ENCODE measurements around the gene KLRF2. TPM values are rescaled to one million over a fixed set of nuclear protein-coding genes. Genes with fewer than 3 reads are reported as not detected.
"Not testable (repeated sequence)": the region's sequence is repeated elsewhere in the genome, so short reads cannot be mapped to it uniquely, and the experiment has no call there.

KLRF2 gene
- total RNA-seq, 1 donor from 2014 or later = not detected

DNA sequence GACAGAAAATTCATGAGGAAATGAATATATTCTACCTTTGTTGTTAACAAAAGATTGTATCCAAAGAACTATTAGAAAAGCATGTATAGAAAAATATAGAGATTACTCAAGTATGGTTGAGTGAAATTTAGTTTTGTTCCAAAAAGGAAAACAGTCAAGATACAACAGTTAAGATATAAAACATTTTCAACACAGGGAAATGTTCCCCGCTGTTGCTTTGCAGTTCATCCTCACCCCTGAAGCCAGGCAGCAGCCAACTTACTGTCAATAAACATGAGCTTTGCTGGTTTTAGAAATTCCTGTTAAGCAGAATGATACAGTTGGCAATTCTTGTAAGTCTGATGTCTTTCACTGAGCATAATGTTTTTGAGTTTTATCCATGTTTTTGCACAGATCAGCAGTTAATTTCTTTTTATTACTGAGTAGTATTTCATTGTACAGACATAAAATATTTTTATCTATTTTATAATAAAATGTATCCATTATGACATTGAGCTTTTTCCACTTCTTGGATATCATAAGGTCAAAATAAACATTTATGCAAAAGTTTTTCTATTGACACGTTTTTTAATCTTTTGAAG is 10.9 kb upstream of the KLRF2 start:
- Histone ChIP-seq H3K9me3 (no peaks in the 10 kb centered on the region), H3K4me3 (peak overlapping the region; percentile 44 to 50), H3K4me1 (peaks cover 31% of the 10 kb centered on the region), H3K27me3 (no peaks in the 10 kb centered on the region), H3K27ac (peak overlapping the region; percentile 94), H3K36me3 (no peaks in the 10 kb centered on the region)
- TF ChIP-seq POLR2AphosphoS5 (IDR thresholded peaks at IDR 0.05; ENCODE audit: insufficient read depth in 1 of 2, low read depth in 1 of 2) (peak in 1 of 2 donors; percentile 13), POLR2A (IDR thresholded peaks at IDR 0.05) (no peak)
- DNase-seq (ENCODE audit: extremely low spot score in 2 of 2) = no peak
- intact Hi-C loops (cut with DNase I) = no loop called here

DNA sequence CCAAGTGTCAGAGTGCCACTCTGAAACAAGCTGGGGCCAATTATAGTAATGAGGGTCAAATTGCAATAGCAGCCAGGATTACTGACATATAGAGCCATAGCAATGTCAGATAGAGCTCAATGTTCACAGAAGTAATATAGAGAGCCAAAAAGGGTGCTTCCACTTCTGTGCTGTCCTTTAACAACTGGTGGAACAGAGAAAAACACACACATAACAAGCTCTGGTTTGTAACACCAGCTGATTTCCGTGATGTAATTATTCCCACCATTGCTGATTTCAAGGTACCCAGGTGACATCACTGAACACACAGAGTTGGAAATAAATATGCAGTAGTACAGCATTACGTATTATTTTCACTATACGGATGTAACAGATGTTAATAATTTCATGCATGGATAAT is 9.1 kb upstream of the KLRF2 start:
- no peaks in the 10 kb centered on the region for H3K9me3 ChIP-seq
- intact Hi-C loops (cut with DNase I) = no loop called here
- peaks cover 31% of the 10 kb centered on the region for H3K4me1 ChIP-seq
- no peak overlapping the region for H3K4me3 ChIP-seq
- TF ChIP-seq POLR2AphosphoS5 (IDR thresholded peaks at IDR 0.05; ENCODE audit: insufficient read depth in 1 of 2, low read depth in 1 of 2) = no peak
- no peaks in the 10 kb centered on the region for H3K36me3 ChIP-seq
- DNase-seq (ENCODE audit: extremely low spot score in 2 of 2) = no peak
- no peak overlapping the region for H3K27ac ChIP-seq
- H3K27me3 ChIP-seq = no peaks in the 10 kb centered on the region

DNA sequence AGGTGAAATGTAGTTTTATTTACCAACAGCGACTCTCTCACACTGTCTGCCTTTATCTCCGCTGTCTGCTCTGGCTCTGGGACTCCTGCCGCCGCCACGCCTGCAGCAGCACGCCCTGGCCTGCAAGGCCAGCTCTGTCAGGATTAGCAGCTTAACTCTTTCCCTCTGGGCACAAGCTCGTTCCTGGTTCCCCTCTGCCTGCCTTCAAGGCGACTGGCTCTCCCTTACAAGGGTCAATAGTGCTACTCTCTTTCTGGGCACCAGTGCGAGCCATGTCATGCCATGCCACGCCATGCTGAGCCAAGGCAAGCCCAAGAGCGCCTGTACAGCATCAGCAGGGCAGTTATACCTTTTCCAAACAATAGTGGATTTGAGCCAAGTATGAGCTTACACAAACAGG is 8.5 kb upstream of the KLRF2 start:
- intact Hi-C loops (cut with DNase I) = no loop called here
- H3K27me3 ChIP-seq = no peaks in the 10 kb centered on the region
- peaks cover 31% of the 10 kb centered on the region for H3K4me1 ChIP-seq
- no peak overlapping the region for H3K4me3 ChIP-seq
- no peak for TF ChIP-seq CTCF (IDR thresholded peaks at IDR 0.05)
- TF ChIP-seq POLR2A (IDR thresholded peaks at IDR 0.05) = no peak
- peak in 1 of 2 donors; percentile 42 for TF ChIP-seq POLR2AphosphoS5 (IDR thresholded peaks at IDR 0.05; ENCODE audit: insufficient read depth in 1 of 2, low read depth in 1 of 2)
- DNase-seq (ENCODE audit: extremely low spot score in 2 of 2) = no peak
- no peak overlapping the region for H3K27ac ChIP-seq
- no peaks in the 10 kb centered on the region for H3K36me3 ChIP-seq
- H3K9me3 ChIP-seq = no peaks in the 10 kb centered on the region

- H3K27me3 ChIP-seq; intact Hi-C loops (cut with DNase I); H3K9me3 ChIP-seq; H3K36me3 ChIP-seq; H3K4me3 ChIP-seq; DNase-seq (ENCODE audit: extremely low spot score in 2 of 2); H3K27ac ChIP-seq: not testable (repeated sequence)
- peaks cover 19% of the 10 kb centered on the region for H3K4me1 ChIP-seq
Measured at GRCh38 chr12:9876120-9876519, 5.2 kb upstream of the KLRF2 start.

GRCh38 chr12:9880532-9881078 is 684 bp upstream of the KLRF2 start:
- Histone ChIP-seq H3K27me3 (no peaks in the 10 kb centered on the region), H3K27ac (no peak overlapping the region), H3K36me3 (no peaks in the 10 kb centered on the region), H3K4me1 (no peaks in the 10 kb centered on the region), H3K9me3 (no peaks in the 10 kb centered on the region), H3K4me3 (no peak overlapping the region)
- intact Hi-C loops (cut with DNase I) = no loop called here
- DNase-seq (ENCODE audit: extremely low spot score in 2 of 2) = no peak
- TF ChIP-seq POLR2A (IDR thresholded peaks at IDR 0.05) = no peak
- TF ChIP-seq POLR2AphosphoS5 (IDR thresholded peaks at IDR 0.05; ENCODE audit: insufficient read depth in 1 of 2, low read depth in 1 of 2) = no peak
- TF ChIP-seq CTCF (IDR thresholded peaks at IDR 0.05) = no peak

- H3K27ac ChIP-seq = no peak overlapping the region
- no peak for TF ChIP-seq POLR2A (IDR thresholded peaks at IDR 0.05)
- no peak for TF ChIP-seq POLR2AphosphoS5 (IDR thresholded peaks at IDR 0.05; ENCODE audit: insufficient read depth in 1 of 2, low read depth in 1 of 2)
- TF ChIP-seq CTCF (IDR thresholded peaks at IDR 0.05) = no peak
- intact Hi-C loops (cut with DNase I) = no loop called here
- no peaks in the 10 kb centered on the region for H3K4me1 ChIP-seq
- no peaks in the 10 kb centered on the region for H3K27me3 ChIP-seq
- H3K9me3 ChIP-seq = no peaks in the 10 kb centered on the region
- H3K36me3 ChIP-seq = no peaks in the 10 kb centered on the region
- H3K4me3 ChIP-seq = no peak overlapping the region
- no peak for DNase-seq (ENCODE audit: extremely low spot score in 2 of 2)
Measured at GRCh38 chr12:9881988-9882387, 699 bp downstream of the KLRF2 start.

All from vagina (tissue), 2 donors.